MM.1S (cell line): ENCODE results near the gene GPC1.

Experiments
- CTCF ChIP-seq: fragments of 300-600 bp; sonication (generic); IDR thresholded peaks from 2 replicates; pipeline ENCODE4 v1.5.1; 2016; ENCODE audit warnings: antibody characterized with exemption, low read length, mixed read lengths
- EZH2 ChIP-seq: fragments of 300-600 bp; sonication (generic); optimal IDR thresholded peaks from 2 replicates; pipeline ENCODE3; 2017; ENCODE audit warnings: low read depth, mild to moderate bottlenecking, antibody characterized with exemption, low read length, mixed read lengths
- EZH2phosphoT487 ChIP-seq: fragments of 300-600 bp; sonication (generic); IDR thresholded peaks from 2 replicates; pipeline ENCODE4 v1.6.1; 2018; ENCODE audit warnings: antibody characterized with exemption, low read length

GRCh38 chr2:240397924-240398645 is 37.4 kb upstream of the GPC1 start:
- TF ChIP-seq CTCF (no peak), EZH2phosphoT487 (no peak), EZH2 (no peak)
